SK-N-DZ (cell line): ENCODE data around the gene RHOT1.
"Not testable (repeated sequence)": the region's sequence is repeated elsewhere in the genome, so short reads cannot be mapped to it uniquely, and the experiment has no call there.

ENCODE experiments used
- DNase-seq: peaks from one replicate; pipeline ENCODE4 v3.0.0-alpha.2; 2015; ENCODE audit warnings: low spot score

The RHOT1 gene

GRCh38 chr17:32123782-32124181 lies 18.5 kb upstream of the RHOT1 start:
- no peak for DNase-seq

GRCh38 chr17:32124985-32125847 lies 17.1 kb upstream of the RHOT1 start:
- DNase-seq = peak; percentile 55

- DNase-seq = no peak
These were observed 16.5 kb upstream of the RHOT1 start for GRCh38 chr17:32125848-32126153.

- no peak for DNase-seq
These were observed 16.0 kb upstream of the RHOT1 start for GRCh38 chr17:32126325-32126724.

GRCh38 chr17:32126746-32127145 lies 15.6 kb upstream of the RHOT1 start:
- DNase-seq = no peak

GRCh38 chr17:32127158-32127897 lies 15.0 kb upstream of the RHOT1 start:
- peak; percentile 79 for DNase-seq

GRCh38 chr17:32128470-32128869 lies 13.8 kb upstream of the RHOT1 start:
- DNase-seq = not testable (repeated sequence)

- not testable (repeated sequence) for DNase-seq
These were observed 6.7 kb upstream of the RHOT1 start for GRCh38 chr17:32135497-32136117.

GRCh38 chr17:32136856-32137255 lies 5.4 kb upstream of the RHOT1 start:
- DNase-seq = no peak

GRCh38 chr17:32139504-32139903 lies 2.8 kb upstream of the RHOT1 start:
- DNase-seq = not testable (repeated sequence)

- no peak for DNase-seq
These were observed 1.0 kb upstream of the RHOT1 start for GRCh38 chr17:32141258-32141657.

GRCh38 chr17:32141679-32142037 lies 644 bp upstream of the RHOT1 start:
- DNase-seq = no peak

GRCh38 chr17:32142857-32143526 lies 690 bp downstream of the RHOT1 start:
- DNase-seq = peak; percentile 73

- no peak for DNase-seq
These were observed 1.2 kb downstream of the RHOT1 start for GRCh38 chr17:32143527-32143870.

- DNase-seq = not testable (repeated sequence)
These were observed 2.1 kb downstream of the RHOT1 start for GRCh38 chr17:32144442-32144841.

GRCh38 chr17:32148351-32148750 lies 6.0 kb downstream of the RHOT1 start:
- no peak for DNase-seq

- DNase-seq = no peak
These were observed 8.1 kb downstream of the RHOT1 start for GRCh38 chr17:32150358-32150757.

GRCh38 chr17:32152130-32152529 lies 9.8 kb downstream of the RHOT1 start:
- no peak for DNase-seq

GRCh38 chr17:32155896-32156295 lies 13.6 kb downstream of the RHOT1 start:
- DNase-seq = no peak

GRCh38 chr17:32156656-32157055 lies 14.4 kb downstream of the RHOT1 start:
- no peak for DNase-seq

GRCh38 chr17:32157225-32157624 lies 14.9 kb downstream of the RHOT1 start:
- DNase-seq = no peak
